ENCODE measurements around the gene KLHL40.
"Not testable (repeated sequence)": the region's sequence is repeated elsewhere in the genome, so short reads cannot be mapped to it uniquely, and the experiment has no call there.

The KLHL40 gene

DNA sequence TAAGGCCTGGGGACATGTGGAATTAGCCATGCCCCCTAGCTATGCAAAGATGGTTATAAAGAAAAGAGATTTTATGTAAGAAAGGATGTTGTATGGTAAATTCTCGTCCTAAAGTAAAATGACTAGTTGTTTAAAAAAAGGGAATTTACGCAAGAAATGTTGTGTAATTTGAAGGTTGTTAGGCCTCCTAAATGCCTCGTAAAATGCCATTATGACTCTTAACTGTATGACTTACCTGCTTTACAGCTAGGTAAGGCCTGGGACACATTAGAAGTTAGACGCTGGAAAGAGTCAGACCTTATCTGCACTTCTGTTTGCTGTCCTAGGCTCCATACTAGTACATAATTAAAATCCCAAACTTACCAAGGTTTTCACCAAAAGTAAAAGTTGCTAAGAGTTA lies 34.8 kb downstream of the KLHL40 start:
- TF ChIP-seq, protein P1, sequence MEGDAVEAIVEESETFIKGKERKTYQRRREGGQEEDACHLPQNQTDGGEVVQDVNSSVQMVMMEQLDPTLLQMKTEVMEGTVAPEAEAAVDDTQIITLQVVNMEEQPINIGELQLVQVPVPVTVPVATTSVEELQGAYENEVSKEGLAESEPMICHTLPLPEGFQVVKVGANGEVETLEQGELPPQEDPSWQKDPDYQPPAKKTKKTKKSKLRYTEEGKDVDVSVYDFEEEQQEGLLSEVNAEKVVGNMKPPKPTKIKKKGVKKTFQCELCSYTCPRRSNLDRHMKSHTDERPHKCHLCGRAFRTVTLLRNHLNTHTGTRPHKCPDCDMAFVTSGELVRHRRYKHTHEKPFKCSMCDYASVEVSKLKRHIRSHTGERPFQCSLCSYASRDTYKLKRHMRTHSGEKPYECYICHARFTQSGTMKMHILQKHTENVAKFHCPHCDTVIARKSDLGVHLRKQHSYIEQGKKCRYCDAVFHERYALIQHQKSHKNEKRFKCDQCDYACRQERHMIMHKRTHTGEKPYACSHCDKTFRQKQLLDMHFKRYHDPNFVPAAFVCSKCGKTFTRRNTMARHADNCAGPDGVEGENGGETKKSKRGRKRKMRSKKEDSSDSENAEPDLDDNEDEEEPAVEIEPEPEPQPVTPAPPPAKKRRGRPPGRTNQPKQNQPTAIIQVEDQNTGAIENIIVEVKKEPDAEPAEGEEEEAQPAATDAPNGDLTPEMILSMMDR (IDR thresholded peaks at IDR 0.05), result no peak
- DNase-seq (ENCODE audit: low spot score), result no peak
- no peak overlapping the region for H3K4me3 ChIP-seq
- no peak overlapping the region for H3K27ac ChIP-seq

DNA sequence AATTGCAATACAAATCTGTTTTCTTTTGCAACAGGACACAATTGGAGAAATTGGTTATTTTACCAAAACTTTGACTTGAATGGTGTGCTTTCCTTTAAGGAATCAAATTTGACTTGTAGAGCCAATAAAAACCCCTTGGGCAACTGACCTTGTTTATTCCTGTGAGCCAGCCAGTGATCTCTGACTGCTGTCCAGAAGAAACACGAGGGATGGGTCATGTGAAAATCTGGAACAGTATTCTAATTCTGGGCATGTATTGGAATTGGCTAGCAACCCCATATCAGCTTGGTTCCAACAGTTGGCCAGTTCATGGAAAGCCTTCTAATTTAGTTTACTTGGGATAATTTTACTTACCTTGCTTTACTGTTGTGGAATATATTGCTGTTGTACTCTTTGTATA lies 36.4 kb downstream of the KLHL40 start:
- Histone ChIP-seq H3K4me3 (no peak overlapping the region), H3K27ac (peak overlapping the region in 1 of 2 donors; percentile 40)
- no peak for DNase-seq (ENCODE audit: low spot score)
- TF ChIP-seq, protein P1 (IDR thresholded peaks at IDR 0.05), result no peak

DNA sequence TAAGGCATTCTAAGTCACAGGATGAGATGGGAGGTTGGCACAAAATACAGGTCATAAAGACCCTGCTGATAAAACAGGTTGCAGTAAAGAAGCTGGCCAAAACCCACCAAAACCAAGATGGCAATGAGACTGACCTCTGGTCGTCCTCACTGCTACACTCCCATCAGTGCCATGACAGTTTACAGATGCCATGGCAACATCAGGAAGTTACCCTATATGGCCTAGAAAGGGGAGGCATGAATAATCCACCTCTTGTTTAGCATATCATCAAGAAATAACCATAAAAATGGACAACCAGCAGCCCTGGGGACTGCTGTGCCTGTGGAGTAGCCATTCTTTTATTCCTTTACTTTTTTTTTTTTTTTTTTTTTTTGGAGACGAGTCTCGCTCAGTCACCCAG lies 37.1 kb downstream of the KLHL40 start:
- H3K4me3 ChIP-seq; DNase-seq (ENCODE audit: low spot score): not testable (repeated sequence)
- H3K27ac ChIP-seq, result peak overlapping the region in 1 of 2 donors; percentile 40

DNA sequence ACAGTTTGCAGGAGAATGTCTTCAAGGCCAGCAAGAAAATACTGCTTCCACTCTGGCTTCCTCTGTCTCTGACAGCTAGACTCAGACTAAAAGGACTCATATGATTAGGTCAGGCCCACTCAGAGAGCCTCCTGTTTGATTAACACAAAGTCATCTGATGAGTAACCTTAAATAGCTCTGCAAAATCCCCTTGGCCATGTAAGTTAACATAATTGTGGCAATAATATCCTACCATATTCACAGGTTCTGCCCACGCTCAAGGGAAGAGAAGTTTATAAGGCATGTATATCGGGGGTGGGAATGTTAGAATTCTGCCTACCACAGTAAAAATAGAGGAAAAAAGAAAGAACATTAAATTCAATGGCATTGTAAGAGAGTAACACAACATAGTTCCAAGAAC lies 37.9 kb downstream of the KLHL40 start:
- Histone ChIP-seq H3K27ac (no peak overlapping the region), H3K4me3 (no peak overlapping the region)
- TF ChIP-seq, protein P1 (IDR thresholded peaks at IDR 0.05), result no peak
- no peak for DNase-seq (ENCODE audit: low spot score)

DNA sequence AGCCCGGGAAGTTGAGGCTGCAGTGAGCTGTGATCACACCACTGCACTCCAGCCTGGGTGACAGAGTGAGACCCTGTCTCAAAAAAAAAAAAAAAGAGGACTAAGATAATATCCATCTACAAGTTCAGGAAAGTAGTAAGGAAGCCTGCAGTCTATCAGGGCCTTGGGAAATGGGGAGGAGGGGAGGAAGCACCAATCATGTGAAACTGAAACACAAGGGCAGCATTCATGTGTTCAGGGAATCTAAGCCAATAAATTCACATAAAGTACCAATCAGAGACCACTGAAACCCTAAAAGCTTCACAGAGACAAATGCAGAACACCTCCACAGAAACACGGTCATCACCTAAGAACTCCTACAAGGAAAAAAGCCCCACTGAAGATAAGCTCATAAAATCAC lies 40.1 kb downstream of the KLHL40 start:
- H3K4me3 ChIP-seq, result no peak overlapping the region
- DNase-seq (ENCODE audit: low spot score), result no peak
- H3K27ac ChIP-seq, result no peak overlapping the region
- TF ChIP-seq, protein P1 (IDR thresholded peaks at IDR 0.05), result no peak

DNA sequence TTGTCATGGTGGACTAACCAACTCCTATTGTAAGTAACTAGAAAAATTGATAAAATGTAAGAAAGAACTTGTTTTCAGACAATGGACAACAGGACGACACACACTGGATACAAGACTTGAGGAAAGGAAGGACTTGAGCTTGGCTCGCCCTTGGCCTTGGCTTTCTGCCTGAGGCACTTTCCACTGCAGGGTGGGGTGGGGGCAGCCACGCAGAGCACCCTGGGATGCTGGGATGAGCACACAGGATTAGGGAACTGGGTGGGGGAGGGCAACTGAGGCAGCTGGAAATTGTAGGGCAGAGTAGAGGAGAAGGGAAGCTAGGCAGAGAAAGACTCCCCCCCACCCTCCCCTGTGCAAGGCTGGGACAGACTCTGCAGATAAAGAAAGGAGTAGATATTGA lies 42.7 kb downstream of the KLHL40 start:
- peak; percentile 43 for DNase-seq (ENCODE audit: low spot score)
- H3K4me3 ChIP-seq, result no peak overlapping the region
- H3K27ac ChIP-seq, result no peak overlapping the region
- TF ChIP-seq, protein P1 (IDR thresholded peaks at IDR 0.05), result no peak

DNA sequence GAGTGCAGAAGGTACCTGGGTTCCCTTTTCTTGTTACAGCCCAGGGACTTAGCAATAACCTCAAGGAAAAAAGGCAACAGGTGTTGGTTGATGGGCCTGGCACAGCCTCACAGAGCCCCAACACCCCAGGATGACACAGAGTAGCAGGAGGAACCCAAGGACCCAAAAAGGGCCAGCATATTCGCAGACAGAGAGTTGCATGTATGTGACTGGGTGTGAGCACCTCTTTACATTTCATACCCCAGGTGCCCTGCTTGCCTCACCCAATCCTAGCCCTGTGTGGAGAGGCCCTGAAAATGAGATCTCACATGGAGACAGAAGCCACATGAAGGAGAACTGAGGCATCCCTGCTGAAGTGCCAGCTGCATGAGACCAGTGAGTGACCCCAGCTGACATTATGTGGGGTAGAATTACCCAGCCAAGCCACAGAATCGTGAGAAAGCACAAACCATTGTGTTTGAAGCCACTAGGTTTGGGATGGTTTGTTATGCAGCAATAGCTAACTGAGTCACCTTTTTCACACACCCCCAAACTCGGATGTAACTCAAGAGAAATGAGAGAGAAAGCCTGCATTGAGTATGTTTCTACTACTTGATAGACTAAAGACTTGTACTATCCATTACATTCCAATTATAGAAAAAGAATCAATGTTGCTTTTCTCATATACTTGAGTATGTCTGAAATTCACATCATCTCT lies 43.5 kb downstream of the KLHL40 start:
- H3K4me3 ChIP-seq, result no peak overlapping the region
- TF ChIP-seq, protein P1 (IDR thresholded peaks at IDR 0.05), result no peak
- no peak overlapping the region for H3K27ac ChIP-seq
- peak; percentile 49 for DNase-seq (ENCODE audit: low spot score)
